GM21737 (cell line): ENCODE data around the gene RNF25.
A peak's percentile ranks its signal among the peaks of the same experiment; 100 is the strongest.
"Not testable (repeated sequence)": the region's sequence is repeated elsewhere in the genome, so short reads cannot be mapped to it uniquely, and the experiment has no call there.

Source experiments
- ATAC-seq: cut with Tn5 transposase; IDR thresholded peaks from one replicate; pipeline ENCODE4 v1.9.1; 2021; ENCODE audit warnings: mild to moderate bottlenecking, moderate library complexity; ENCODE audit not compliant: unreplicated experiment

Gene RNF25

DNA sequence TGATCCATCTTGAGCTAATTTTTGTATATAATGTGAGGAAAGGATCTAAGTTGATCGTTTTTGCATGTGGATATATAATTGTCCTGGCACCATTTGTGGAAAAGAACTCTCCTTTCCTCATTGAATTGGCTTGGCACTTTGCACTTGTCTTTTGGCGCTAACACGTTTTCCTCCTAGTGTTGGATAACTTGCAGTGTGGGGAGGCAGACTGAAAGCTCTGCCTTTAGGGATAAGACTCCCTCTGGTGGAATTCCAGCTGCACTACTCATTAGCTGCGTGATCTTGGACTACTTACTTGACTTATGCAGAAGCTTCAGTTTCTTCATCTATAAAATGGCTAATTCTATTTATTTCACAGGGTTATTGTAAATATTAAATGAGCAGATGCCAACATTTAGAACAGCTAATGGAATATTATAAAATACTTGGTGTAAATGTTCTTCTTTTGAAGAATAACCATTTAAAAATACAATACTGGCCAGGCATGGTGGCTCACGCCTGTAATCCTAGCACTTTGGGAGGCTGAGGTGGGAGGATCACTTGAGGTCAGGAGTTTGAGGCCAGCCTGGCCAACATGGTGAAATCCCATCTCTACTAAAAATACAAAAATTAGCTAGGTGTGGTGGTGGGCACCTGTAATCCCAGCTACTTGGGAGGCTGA, 15.7 kb upstream of the RNF25 start:
- ATAC-seq = not testable (repeated sequence)

DNA sequence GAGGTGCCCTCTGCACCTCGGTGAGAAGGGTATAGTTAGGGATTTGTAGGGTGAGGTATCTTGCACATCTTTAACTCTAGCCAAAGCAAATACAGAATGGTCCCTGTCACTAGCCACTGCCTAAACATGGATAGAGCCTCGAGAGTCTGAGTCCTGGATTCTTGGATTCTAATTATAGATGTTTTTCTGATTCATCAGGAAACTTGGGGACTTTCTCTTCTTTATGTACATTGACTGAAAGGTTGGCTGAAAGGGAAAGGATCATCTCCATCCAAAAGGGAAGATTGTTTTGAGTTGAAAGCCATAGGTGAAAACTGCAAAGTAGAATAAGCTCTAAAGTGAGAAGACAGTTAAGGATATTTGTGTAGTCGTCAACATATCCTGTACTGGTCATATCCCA, 8.3 kb upstream of the RNF25 start:
- no peak for ATAC-seq

DNA sequence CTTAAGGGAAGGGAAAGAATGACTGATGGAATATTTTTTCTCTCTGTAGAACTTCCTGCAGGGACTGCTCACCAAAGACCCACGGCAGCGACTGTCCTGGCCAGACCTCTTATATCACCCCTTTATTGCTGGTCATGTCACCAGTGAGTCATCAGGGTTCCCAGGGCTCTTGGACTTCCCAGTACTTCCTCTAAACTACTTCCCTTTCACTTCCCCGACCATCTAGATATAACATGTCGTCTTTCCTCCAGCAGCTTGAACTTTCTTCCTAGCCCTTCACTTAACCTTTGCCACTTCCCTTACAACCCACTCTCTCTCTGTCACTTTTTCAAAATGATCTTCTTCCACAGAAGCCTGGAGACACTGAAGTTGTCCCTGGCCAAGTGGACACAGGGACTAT, 7.3 kb upstream of the RNF25 start:
- no peak for ATAC-seq

DNA sequence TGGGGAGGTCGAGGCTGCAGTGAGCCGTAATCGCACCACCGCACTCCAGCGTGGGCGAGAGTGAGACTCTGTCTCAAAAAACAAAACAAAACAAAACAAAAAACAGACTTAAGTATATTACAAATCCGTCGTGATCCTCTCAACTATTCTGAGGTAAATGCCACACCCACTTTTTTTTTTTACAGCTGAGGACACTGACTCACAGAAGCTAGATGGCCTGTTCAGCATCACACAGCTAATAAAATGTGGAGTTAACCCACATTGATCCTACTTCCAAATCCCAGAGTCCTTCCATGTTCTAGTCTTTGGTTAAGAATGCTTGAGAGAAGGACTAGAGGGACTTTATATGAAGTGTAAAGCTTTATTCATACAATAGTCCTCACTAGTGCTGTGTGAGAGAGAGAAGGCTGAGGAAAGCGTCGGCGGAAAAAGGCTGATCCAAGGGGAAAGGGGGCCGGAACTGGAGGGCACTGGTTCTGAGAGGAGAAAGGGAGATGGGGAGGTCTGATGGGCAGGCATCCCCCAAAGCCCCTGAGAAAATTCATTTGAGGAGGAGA, 627 bp downstream of the RNF25 start:
- ATAC-seq = no peak

DNA sequence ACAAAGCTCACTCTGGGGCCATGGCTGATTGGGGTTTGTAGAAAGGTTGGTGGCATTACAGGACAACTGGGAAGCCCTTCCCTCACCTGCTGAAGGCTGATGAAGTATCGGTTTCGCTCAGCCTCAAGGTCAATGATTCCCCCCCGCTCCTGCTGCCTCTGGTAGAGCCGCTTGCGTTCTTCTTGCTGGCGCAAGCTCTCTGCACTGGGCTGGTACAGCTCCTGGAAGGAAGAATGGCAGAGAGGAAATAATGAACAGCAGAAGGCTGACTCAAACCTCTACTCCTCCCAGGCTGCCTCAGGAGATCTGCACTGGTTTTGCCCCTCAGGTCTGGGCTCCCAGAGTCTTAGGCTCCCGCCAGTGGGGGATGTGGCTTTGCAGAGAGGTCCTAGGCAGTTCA, 7.1 kb downstream of the RNF25 start:
- ATAC-seq = no peak

DNA sequence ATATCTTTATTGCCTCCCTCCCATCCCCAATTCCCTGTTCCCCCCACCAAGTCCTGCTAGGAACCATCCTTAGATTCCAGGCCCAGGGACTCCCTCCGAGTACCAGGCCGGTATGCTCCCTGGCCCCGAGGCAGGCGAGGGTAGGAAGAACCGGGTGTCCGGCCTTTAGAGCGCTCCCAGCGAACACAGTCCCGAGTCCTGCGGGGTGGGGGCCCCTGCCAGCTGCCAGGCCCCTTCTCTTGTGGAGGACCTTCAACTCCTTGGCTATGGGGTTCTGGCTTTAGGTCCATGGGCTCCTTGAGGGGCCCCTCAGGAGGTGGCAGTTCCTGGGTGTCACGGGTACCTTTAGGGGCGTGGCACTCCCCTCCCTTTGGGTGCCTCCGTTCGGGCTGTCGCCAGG, 7.9 kb downstream of the RNF25 start:
- no peak for ATAC-seq

DNA sequence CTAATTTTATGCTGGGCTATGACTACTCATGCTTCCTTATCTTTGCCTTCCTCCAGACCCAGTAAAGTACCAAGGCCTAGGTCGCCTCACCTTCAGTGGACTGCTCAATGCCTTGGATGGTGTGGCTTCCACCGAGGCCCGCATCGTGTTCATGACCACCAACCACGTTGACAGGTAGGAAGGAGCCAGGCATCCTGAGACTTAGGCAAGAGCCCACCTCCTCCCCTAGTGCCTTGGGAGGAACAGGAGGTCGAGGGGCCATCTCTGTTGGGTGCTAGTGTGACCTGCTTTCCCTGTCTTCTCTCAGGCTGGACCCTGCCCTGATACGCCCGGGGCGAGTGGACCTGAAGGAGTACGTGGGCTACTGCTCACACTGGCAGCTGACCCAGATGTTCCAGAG, 9.0 kb downstream of the RNF25 start:
- ATAC-seq = no peak

DNA sequence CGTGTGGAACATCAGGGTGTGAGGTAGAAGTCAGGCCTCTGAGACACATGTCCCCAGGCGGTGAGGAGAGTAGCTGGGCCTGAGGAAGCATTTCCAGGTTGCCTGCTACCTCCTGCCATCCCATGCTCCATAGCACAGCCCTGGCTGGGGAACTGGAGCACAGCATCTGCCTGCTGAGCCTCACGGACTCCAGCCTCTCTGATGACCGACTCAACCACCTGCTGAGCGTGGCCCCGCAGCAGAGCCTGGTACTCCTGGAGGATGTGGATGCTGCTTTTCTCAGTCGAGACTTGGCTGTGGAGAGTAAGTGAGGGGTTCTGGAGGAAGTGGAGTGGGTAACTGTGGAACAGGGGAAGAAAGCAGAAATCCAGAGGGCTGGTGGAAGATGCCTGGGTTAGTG, 9.4 kb downstream of the RNF25 start:
- ATAC-seq = no peak

DNA sequence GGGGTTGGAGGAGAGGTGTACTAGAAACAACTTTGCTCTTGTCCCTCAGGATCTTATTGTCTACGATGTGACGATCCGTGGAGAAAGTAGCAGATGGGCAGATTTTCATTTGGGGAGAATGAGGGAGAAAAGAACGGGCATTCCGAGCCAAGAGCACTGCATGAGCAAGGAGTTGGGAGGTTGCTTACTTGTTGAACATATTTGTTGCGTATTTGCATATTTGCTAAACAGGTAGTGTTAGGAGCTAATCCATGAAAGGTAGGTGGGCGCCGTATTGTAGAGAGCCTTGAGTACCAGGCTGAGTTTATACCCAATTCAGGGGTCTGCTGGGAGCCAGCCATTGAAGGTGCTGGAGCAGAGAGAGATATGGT, 11.8 kb downstream of the RNF25 start:
- ATAC-seq = no peak

DNA sequence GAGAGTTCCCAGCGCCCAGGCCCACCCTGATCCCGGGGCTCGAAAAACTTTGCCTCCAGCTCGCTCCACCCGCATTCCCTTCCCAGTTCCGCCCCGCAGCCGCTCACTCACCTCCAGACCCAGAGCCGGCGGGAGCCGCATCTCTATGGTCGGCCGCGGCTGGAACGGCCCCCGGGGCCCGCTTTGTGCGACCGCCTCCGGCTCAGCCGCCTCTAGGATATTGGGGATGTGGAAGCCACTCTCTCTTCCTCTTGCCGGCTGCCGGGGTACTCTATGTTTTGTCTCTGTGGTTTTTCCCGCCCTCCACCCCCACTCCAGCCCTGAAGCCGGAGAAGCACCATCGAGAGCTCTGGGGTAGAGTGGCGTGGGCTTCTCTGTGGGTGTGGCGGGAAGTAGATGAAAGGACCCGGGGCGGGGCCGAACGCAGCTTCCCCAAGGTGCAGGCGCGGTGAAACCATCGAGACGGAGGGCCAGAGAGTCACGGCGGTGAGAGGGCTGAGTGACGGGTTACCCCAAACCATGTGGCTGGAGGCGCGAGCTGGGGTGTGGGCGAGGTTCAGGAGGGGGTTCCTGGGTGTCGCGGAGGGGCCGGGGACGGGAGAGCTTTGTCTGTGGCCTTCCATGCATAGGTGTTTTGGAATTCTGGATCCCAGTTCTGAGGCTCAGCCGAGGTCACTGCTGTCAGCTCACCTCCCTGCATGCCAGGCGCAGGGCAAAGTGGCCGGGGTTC, 12.4 kb downstream of the RNF25 start, which contains the start of the genes BCS1L and ZNF142:
Gene BCS1L (plus strand): TSS at position 426 of the 730 bp plus-strand sequence. CDS start 1,305 bp downstream, outside the sequence.
Gene ZNF142 (minus strand): TSS at position 366 of the 730 bp plus-strand sequence. CDS start 3,194 bp downstream, outside the sequence.
- ATAC-seq = peak; percentile 93

DNA sequence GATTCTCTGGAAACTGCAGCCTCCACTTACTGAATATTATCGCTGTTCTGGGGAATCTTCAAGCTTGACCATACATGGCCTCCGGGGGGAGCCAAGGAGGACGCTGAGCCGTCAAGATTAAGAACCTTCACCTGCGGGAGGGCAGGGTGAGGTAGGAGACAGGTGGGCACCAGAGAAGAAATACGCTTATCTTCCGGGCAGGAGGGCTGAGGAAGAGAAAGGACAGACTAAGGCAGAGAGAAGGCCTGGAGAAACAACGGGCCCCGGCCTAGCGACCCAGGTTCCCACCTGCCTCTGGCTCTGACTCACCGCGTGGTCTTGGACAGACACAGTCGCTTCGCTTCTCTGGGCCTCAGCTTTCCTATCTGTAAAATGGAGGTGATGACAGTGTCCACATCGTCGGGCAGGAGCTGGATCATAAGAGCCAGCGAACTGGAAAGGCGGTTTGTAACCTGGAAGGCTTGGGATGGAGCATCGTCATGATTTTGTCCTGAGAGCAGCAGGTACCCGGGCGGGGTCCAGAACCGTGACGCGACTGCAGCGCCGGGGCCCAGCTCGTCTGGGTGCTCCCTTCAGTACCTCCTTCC, 13.0 kb downstream of the RNF25 start:
- ATAC-seq = peak; percentile 36

DNA sequence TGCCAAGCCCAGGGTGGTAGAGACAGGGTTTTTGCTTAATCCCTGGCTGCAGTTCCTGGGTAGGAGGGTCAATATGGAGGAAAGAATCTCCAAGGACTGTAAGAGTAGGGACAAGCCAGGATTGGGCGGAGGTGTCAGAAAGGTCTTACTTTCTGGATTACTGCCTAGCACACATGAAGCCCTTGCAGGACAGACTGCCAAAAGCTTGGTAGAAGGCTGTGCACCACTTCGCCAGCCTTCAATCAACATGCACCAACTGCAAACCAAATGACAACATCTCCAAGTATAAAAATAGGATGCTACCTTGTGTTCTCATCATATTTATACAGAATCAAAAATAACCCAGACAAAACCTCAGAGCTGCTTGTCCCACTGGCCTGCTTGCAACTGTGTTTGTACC, 16.1 kb downstream of the RNF25 start:
- no peak for ATAC-seq

DNA sequence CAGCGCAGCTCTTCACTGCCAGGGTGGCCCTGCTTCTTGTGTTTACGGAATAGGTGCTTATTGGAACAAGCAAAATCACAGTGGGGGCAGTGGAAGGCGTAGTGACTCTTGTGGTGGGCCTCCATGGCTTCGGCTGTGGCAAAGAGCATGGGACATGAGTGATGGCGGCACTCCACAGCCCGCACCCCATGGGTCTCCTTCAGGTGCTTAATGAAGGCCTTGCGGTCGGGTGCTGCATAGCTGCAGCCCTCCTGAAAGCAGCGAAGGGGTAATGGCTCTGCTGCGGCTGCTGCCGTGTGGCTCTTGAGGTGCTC, 23.1 kb downstream of the RNF25 start:
- no peak for ATAC-seq

DNA sequence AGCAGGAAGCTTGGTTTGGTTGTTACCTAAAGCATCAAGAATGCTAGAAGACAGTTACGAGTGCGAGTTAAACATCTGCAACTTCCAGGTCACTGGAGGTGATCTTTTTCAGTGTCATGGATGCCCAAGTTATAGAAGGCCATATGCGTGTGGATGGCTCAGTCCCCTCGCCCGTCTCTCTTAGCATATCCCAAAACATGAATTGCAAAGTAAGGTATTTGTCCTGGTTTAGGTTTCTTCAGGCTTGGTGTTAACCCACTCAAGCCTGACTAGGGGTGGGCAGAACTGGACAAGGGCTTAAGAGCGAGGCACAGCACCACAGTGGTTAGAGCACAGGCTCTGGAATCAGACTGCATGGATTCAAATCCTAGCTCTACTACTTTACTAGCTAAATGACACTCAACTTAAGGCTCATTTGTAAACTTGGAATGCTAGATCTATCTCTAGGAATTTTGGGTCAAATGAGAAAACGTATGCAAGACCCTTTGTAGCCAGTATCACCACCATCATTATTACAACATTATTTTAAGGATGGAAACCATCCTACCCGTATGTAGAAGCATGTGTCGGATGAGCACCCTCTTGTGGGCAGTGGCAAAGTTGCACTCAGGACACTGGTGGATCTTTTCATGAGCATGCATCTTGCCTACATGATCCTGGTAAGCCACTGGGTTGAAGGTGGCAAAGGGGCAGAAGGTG, 23.6 kb downstream of the RNF25 start:
- no peak for ATAC-seq

DNA sequence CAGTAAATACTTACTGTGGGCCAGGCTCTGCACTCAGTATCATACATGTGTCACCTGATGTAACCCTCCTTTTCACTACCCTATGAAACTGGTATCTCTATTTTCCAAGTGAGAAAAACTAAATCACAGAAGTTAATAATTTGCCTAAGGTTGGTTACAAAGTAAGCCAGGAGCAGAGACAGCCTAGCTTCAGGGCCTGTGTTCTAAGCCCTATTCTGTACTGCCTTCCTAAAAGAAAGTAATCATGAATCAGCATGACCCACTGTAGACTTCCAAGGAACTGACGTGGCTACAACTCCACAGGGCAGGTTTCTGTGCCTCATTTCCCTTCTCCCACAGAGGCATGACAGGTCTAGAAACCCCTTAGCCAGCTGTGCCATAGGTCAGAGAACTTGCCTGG, 26.7 kb downstream of the RNF25 start:
- peak; percentile 74 for ATAC-seq

DNA sequence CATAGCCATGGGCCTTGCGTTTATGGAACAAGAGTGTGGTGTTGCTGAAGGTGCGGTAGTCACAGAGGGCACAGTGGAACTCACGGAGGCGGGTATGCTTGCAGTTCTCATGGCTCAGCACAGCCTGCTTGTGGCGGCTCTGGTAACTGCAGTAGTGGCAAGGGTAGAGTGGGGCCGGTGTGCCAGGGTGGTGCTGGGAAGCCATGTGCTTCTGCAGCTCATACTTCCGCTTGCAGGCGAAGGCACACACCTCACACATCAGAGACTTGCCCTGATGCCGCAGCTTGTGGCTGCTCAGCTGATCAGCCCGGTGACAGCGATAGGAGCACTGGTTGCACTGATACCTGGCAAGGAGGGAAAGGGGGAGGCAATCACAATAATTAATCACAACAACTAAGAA, 27.1 kb downstream of the RNF25 start:
- ATAC-seq = no peak

DNA sequence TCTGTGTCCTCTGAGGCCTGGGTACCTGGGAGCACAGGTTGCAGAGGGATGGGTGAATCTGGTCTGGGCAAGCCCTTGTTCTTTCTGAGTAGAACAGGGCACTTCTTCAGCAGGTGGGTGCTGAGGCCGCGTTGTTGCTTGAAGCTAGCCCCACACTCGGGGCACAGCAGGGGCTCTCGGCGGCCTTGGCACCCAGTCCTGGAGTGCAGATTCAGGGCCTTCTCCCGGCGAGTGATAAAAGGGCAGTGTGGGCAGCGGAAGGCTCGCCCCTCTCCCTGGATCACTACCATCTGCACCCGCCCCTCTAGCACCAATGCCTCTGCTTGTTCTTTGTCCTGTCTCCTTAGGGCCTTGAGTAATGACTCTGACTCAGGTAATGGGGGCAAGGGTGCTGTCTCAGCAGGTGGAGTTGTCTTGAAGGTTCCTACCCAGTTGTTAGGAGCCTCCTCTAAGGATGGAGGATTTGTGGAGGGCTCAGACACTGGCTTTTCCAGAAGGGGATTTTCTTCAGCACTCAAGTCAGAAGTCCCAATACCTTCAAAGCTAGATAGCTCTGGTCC, 28.0 kb downstream of the RNF25 start:
- ATAC-seq = no peak

DNA sequence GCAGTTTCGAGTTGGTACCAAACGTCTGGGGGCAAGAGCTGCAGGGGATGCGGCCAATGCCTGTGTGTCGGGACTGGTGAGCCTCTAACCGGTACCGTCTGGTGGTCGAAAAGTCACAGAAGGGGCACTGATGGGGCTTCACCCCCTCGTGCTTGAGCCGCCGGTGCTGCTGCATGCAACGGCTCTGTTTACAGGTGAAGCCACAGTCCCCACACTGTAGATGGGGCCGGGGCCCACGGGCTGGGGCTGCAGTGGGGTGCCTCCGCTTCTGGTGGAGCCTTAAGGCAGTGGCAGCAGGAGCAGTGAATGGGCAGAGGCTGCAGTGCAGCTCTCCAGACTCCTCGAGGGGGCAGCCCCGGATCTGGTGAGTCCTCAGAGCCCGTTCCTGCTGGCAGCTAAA, 29.0 kb downstream of the RNF25 start:
- no peak for ATAC-seq

DNA sequence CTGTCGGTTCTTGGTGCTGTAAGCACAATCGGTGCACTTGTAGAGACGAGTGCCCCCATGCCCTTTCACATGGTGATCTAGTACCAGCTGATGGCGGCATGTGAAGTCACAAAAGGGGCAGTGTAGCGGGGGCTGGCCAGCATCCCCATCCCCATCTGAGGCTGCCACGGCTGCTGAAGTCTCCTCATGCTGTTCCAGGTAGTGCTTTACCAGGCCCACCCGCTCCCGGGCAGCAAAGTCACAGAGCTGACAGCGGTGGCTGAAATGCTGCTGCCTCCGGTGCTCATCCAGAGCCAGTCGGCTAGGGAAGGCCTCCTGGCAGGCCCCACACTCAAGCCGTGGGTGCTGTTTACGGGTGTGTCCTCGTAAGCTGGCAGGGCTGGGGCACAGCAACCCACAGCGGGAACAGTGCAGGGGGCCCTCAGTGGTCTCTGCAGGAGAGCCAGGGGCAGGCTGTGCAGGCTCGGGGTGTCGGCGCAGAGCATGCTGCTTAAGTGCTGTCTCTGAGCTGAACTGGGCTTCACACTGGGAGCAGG, 29.6 kb downstream of the RNF25 start:
- ATAC-seq = no peak

DNA sequence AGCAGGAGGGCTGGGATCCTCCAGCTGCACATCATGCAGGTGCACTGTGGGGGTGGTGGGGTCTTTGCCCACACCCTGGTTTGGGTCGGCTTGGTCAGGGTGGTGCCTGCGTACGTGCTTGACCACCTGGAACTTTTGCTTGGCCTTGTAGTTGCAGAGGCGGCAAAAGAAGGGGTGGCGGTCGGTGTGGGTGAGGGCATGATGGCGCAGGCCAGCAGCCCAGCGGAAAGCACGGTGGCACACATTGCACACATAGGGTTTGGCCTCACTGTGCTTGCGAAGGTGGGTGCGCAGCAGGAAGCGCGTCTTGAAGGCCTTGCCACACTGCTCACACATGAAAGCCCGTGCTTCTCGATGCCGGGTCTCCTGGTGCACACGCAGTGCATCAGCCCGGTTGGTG, 33.4 kb downstream of the RNF25 start:
- ATAC-seq = no peak

DNA sequence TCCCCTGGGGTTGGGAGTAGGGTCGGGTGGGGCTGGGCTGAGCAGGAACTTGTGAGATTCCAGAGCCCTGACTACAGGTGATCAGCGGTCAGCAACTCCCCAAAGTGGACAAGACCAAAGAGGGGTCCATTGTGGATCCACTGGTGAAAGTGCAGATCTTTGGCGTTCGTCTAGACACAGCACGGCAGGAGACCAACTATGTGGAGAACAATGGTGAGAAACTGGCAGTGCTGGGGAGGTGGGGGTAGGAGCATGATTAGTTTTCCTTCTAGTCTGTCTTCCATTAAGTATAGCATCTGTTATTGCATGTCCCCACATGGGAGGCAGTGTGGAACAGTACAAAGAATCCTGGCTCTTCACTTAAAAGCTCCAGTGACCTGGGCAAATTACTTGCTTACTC, 36.1 kb downstream of the RNF25 start:
- ATAC-seq = no peak
